WTC11 (cell line): ENCODE measurements around the gene TRIM41. TPM values are rescaled to one million over a fixed set of nuclear protein-coding genes. Genes with fewer than 3 reads are reported as not detected.
"Not testable (repeated sequence)": the region's sequence is repeated elsewhere in the genome, so short reads cannot be mapped to it uniquely, and the experiment has no call there.

Experiments
- ATAC-seq: fragments of 200-7000 bp; cut with Tn5 transposase; 2 replicates; pipeline ENCODE4 v1.10.0; 2021; ENCODE audit warnings: mild to moderate bottlenecking, moderate library complexity
- CTCF ChIA-PET: fragments of 300-600 bp; sonication (Branson Sonifier 250); formaldehyde crosslinking; loops from one replicate; lab custom pipeline; 2021; ENCODE audit warnings: antibody characterized with exemption; lab: Charles Lee
- POLR2A ChIA-PET: fragments of 350-600 bp; sonication (Branson Sonifier 250); formaldehyde crosslinking; loops from one replicate; lab custom pipeline; 2021; ENCODE audit warnings: antibody characterized with exemption; lab: Charles Lee
- DNase-seq: peaks from one replicate; pipeline ENCODE4 v3.0.0; 2021; ENCODE audit warnings: low spot score
- H3K27ac Mint-ChIP-seq: 2 replicates; pipeline ENCODE4 v1.8.0; 2021; ENCODE audit warnings: mixed read lengths
- H3K27me3 Mint-ChIP-seq: 2 replicates; pipeline ENCODE4 v1.8.0; 2021; ENCODE audit warnings: low read depth, mild to moderate bottlenecking, moderate library complexity, mixed read lengths
- H3K36me3 Mint-ChIP-seq: 2 replicates; pipeline ENCODE4 v1.8.0; 2021; ENCODE audit warnings: mixed read lengths
- H3K4me1 Mint-ChIP-seq: 2 replicates; pipeline ENCODE4 v1.8.0; 2022; ENCODE audit warnings: mixed read lengths
- H3K4me3 Mint-ChIP-seq: 2 replicates; pipeline ENCODE4 v1.8.0; 2021; ENCODE audit warnings: mild to moderate bottlenecking, moderate library complexity, mixed read lengths
- H3K9me3 Mint-ChIP-seq: 2 replicates; pipeline ENCODE4 v1.8.0; 2021; ENCODE audit warnings: mixed read lengths
- EMX1 ChIP-seq: fragments of 250-450 bp; sonication (Bioruptor Pico); IDR thresholded peaks from 2 replicates; pipeline ENCODE4 v1.8.0; 2021; ENCODE audit warnings: mild to moderate bottlenecking
- GABPB1 ChIP-seq: sonication (generic); formaldehyde crosslinking; IDR thresholded peaks from 2 replicates; pipeline ENCODE4 v1.8.1; 2023; ENCODE audit warnings: mild to moderate bottlenecking, missing genetic modification reagents
- HMGA2 ChIP-seq: fragments of 250-450 bp; sonication (Bioruptor Pico); IDR thresholded peaks from 2 replicates; pipeline ENCODE4 v1.4.0; 2021; ENCODE audit warnings: mild to moderate bottlenecking, moderate library complexity
- HMGXB4 ChIP-seq: sonication (generic); formaldehyde crosslinking; IDR thresholded peaks from 2 replicates; pipeline ENCODE4 v1.8.1; 2023; ENCODE audit warnings: mild to moderate bottlenecking, moderate library complexity, missing genetic modification reagents
- MAX ChIP-seq: sonication (generic); formaldehyde crosslinking; IDR thresholded peaks from 2 replicates; pipeline ENCODE4 v1.8.0; 2022; ENCODE audit warnings: mild to moderate bottlenecking, missing genetic modification reagents
- MXD4 ChIP-seq: fragments of 250-450 bp; sonication (Bioruptor Pico); IDR thresholded peaks from 2 replicates; pipeline ENCODE4 v1.8.0; 2021; ENCODE audit warnings: mild to moderate bottlenecking, moderate library complexity, borderline replicate concordance
- NR2C2 ChIP-seq: sonication (generic); formaldehyde crosslinking; IDR thresholded peaks from 2 replicates; pipeline ENCODE4 v1.8.0; 2022; ENCODE audit warnings: mild to moderate bottlenecking, missing genetic modification reagents
- OVOL2 ChIP-seq: fragments of 250-450 bp; sonication (Bioruptor Pico); IDR thresholded peaks from 2 replicates; pipeline ENCODE4 v1.9.0; 2021; ENCODE audit warnings: mild to moderate bottlenecking, borderline replicate concordance
- RELA ChIP-seq: sonication (generic); formaldehyde crosslinking; IDR thresholded peaks from 2 replicates; pipeline ENCODE4 v1.8.1; 2022; ENCODE audit warnings: missing genetic modification reagents, mild to moderate bottlenecking, borderline replicate concordance
- SMAD4 ChIP-seq: sonication (generic); formaldehyde crosslinking; IDR thresholded peaks from 2 replicates; pipeline ENCODE4 v1.8.0; 2022; ENCODE audit warnings: mild to moderate bottlenecking, missing genetic modification reagents
- SOX15 ChIP-seq: fragments of 250-450 bp; sonication (Bioruptor Pico); IDR thresholded peaks from 2 replicates; pipeline ENCODE4 v1.9.0; 2021; ENCODE audit warnings: mild to moderate bottlenecking
- SP1 ChIP-seq: sonication (generic); formaldehyde crosslinking; conservative IDR thresholded peaks from 2 replicates; pipeline ENCODE4 v1.8.1; 2022; ENCODE audit warnings: missing genetic modification reagents
- TEAD4 ChIP-seq: sonication (generic); formaldehyde crosslinking; IDR thresholded peaks from 2 replicates; pipeline ENCODE4 v1.8.0; 2022; ENCODE audit warnings: mild to moderate bottlenecking, missing genetic modification reagents
- TP53 ChIP-seq: sonication (generic); formaldehyde crosslinking; IDR thresholded peaks from 2 replicates; pipeline ENCODE4 v1.8.1; 2023; ENCODE audit warnings: mild to moderate bottlenecking, missing genetic modification reagents
- ZBTB21 ChIP-seq: sonication (generic); formaldehyde crosslinking; IDR thresholded peaks from 2 replicates; pipeline ENCODE4 v1.8.1; 2023; ENCODE audit warnings: mild to moderate bottlenecking, missing genetic modification reagents, borderline replicate concordance
- ZNF121 ChIP-seq: sonication (generic); formaldehyde crosslinking; IDR thresholded peaks from 2 replicates; pipeline ENCODE4 v1.8.0; 2023; ENCODE audit warnings: missing genetic modification reagents
- ZNF263 ChIP-seq: sonication (generic); formaldehyde crosslinking; IDR thresholded peaks from 2 replicates; pipeline ENCODE4 v1.8.1; 2022; ENCODE audit warnings: low read depth, mild to moderate bottlenecking, moderate library complexity, missing genetic modification reagents
- ZNF396 ChIP-seq: fragments of 250-450 bp; sonication (Bioruptor Pico); IDR thresholded peaks from 2 replicates; pipeline ENCODE4 v1.8.0; 2021; ENCODE audit warnings: mild to moderate bottlenecking, moderate library complexity, borderline replicate concordance
- ZNF423 ChIP-seq: fragments of 250-450 bp; sonication (Bioruptor Pico); IDR thresholded peaks from 2 replicates; pipeline ENCODE4 v2.1.2; 2022; ENCODE audit warnings: mild to moderate bottlenecking, moderate library complexity
- total RNA-seq: library from RNA; stranded (reverse); gene quantifications from 3 replicates; pipeline ENCODE4 v1.2.3, GENCODE V29; 2021
- TF ChIP-seq, protein P1 (sequence below): sonication (generic); formaldehyde crosslinking; conservative IDR thresholded peaks from 2 replicates; pipeline ENCODE4 v1.8.1; 2022; ENCODE audit warnings: mild to moderate bottlenecking, missing genetic modification reagents
- TF ChIP-seq, protein P2 (sequence below): sonication (generic); formaldehyde crosslinking; IDR thresholded peaks from 2 replicates; pipeline ENCODE4 v1.8.1; 2023; ENCODE audit warnings: mild to moderate bottlenecking, missing genetic modification reagents, moderate library complexity
- TF ChIP-seq, protein P3 (sequence below): fragments of 250-450 bp; sonication (Bioruptor Pico); IDR thresholded peaks from 2 replicates; pipeline ENCODE4 v1.9.0; 2021; ENCODE audit warnings: mild to moderate bottlenecking

TRIM41 gene
- total RNA-seq, 1 experiment from 2014 or later, result 33.5 TPM

GRCh38 chr5:181281077-181281983 lies 58.2 kb downstream of the TRIM41 start (continued):
- TF ChIP-seq, protein P1, sequence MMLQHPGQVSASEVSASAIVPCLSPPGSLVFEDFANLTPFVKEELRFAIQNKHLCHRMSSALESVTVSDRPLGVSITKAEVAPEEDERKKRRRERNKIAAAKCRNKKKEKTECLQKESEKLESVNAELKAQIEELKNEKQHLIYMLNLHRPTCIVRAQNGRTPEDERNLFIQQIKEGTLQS, result no peak
- TF ChIP-seq, protein P2, sequence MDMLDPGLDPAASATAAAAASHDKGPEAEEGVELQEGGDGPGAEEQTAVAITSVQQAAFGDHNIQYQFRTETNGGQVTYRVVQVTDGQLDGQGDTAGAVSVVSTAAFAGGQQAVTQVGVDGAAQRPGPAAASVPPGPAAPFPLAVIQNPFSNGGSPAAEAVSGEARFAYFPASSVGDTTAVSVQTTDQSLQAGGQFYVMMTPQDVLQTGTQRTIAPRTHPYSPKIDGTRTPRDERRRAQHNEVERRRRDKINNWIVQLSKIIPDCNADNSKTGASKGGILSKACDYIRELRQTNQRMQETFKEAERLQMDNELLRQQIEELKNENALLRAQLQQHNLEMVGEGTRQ (CRISPR knock-in tag), result no peak
- TF ChIP-seq MXD4 (CRISPR knock-in tag), result no peak
- TF ChIP-seq HMGXB4 (CRISPR knock-in tag), result no peak; the same call in 1 of the 2 replicates
- no peak for TF ChIP-seq ZNF423 (CRISPR knock-in tag)
- TF ChIP-seq GABPB1 (CRISPR knock-in tag), result no peak
- TF ChIP-seq RELA (CRISPR knock-in tag), result no peak
- TF ChIP-seq ZNF263 (CRISPR knock-in tag), result no peak
- TF ChIP-seq SMAD4 (CRISPR knock-in tag), result no peak
- no peak for TF ChIP-seq ZNF396 (CRISPR knock-in tag)
- TF ChIP-seq ZNF121 (CRISPR knock-in tag), result no peak
- no peak for TF ChIP-seq OVOL2 (CRISPR knock-in tag)
- peak; percentile 83 for TF ChIP-seq MAX (CRISPR knock-in tag)
- TF ChIP-seq EMX1, result no peak
- TF ChIP-seq, protein P3, sequence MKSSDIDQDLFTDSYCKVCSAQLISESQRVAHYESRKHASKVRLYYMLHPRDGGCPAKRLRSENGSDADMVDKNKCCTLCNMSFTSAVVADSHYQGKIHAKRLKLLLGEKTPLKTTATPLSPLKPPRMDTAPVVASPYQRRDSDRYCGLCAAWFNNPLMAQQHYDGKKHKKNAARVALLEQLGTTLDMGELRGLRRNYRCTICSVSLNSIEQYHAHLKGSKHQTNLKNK, result no peak
- no peak for TF ChIP-seq SOX15 (CRISPR knock-in tag)
- no peak for TF ChIP-seq HMGA2 (CRISPR knock-in tag)

GRCh38 chr5:181281984-181282316 lies 58.9 kb downstream of the TRIM41 start:
- no peak overlapping the region for H3K4me3 Mint-ChIP-seq
- no peak for DNase-seq
- no peak for TF ChIP-seq ZBTB21
- no peak for TF ChIP-seq SP1
- 0 out of 2 replicates have a peak, but pooled peaks have one; percentile 5 for TF ChIP-seq TP53 (CRISPR knock-in tag)
- no peak for TF ChIP-seq TEAD4 (CRISPR knock-in tag)
- TF ChIP-seq NR2C2 (CRISPR knock-in tag), result no peak
- TF ChIP-seq, all 79 proteins: peak for 1
- peaks cover 7% of the 10 kb centered on the region for H3K27me3 Mint-ChIP-seq
- POLR2A ChIA-PET, result interaction anchor here (2.3 kb wide), 1 partner anchor 21 kb away, joined by 12 read pairs; the partner anchor contains the start of gene TRIM52
- ATAC-seq, result peak; percentile 36
- H3K36me3 Mint-ChIP-seq, result peaks cover 20% of the 10 kb centered on the region
- H3K4me1 Mint-ChIP-seq, result peaks cover 10% of the 10 kb centered on the region
- H3K27ac Mint-ChIP-seq, result peak overlapping the region; percentile 95
- CTCF ChIA-PET, result interaction anchor here (0.7 to 1.2 kb wide), 3 partner anchors 9 to 194 kb away, joined by 3 to 5 read pairs (median 4); no protein-coding TSS in a partner anchor
- no peaks in the 10 kb centered on the region for H3K9me3 Mint-ChIP-seq

DNA sequence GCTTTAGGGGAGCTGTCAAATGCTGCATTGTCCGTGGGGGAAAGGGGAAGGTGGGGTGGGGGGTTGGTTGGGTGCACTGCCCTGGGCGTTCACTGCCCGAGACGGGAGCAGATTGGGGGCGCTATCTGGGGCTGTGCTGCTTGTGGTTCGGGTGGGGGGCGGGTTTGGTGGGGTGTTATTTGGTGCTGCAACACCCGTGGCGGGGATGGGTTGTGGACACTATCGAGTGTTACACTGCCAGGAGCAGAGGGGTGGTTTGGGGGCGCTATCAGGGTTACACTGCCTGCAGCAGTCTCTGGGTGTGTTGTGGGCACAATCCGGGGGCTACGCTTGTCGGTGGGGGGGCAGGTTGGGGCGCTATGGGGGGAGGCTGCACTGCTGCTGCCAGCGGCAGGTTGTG lies 59.3 kb downstream of the TRIM41 start:
- peaks cover 24% of the 10 kb centered on the region for H3K36me3 Mint-ChIP-seq
- ATAC-seq, H3K4me3 Mint-ChIP-seq, H3K27ac Mint-ChIP-seq, H3K27me3 Mint-ChIP-seq, DNase-seq, H3K9me3 Mint-ChIP-seq: not testable (repeated sequence)
- ChIA-PET POLR2A (interaction anchor here (2.3 kb wide), 1 partner anchor 21 kb away, joined by 12 read pairs; the partner anchor contains the start of gene TRIM52), CTCF (interaction anchor here (1.2 kb wide), 1 partner anchor 9 kb away, joined by 5 read pairs; no protein-coding TSS in a partner anchor)
- H3K4me1 Mint-ChIP-seq, result peaks cover 10% of the 10 kb centered on the region
